Measurements from ENCODE around the gene NMNAT3. TPM values are rescaled to one million over a fixed set of nuclear protein-coding genes. Genes with fewer than 3 reads are reported as not detected.

Gene NMNAT3
- total and polyA plus RNA-seq, 12 donors: 4.2 to 12.4 (median 7.7) TPM

- Histone ChIP-seq H3K27ac (no peak overlapping the region), H3K9me3 (replicated peaks in 1 of 3) (no peaks in the 10 kb centered on the region), H3K4me3 (no peak overlapping the region), H3K4me1 (replicated peaks in 1 of 2) (peaks cover 0 to 10% of the 10 kb centered on the region in 2 donors), H3K36me3 (replicated peaks in 1 of 2) (peaks cover 0 to 6% of the 10 kb centered on the region in 2 donors), H3K27me3 (no peaks in the 10 kb centered on the region)
- 62 to 84% (median 81%) methylated on average over 6 of the region's 6 CpGs for WGBS, 4 donors
- TF ChIP-seq POLR2A (IDR thresholded peaks at IDR 0.05) (no peak), CTCF (IDR thresholded peaks at IDR 0.05) (no peak)
- no peak for DNase-seq
- intact Hi-C loops (cut with DNase I): no loop called here
Measured at GRCh38 chr3:139518306-139518705, 159.5 kb downstream of the NMNAT3 start.

GRCh38 chr3:139517321-139518065 lies 160.3 kb downstream of the NMNAT3 start:
- intact Hi-C loops (cut with DNase I): no loop called here
- Histone ChIP-seq H3K4me3 (no peak overlapping the region), H3K27ac (no peak overlapping the region), H3K36me3 (replicated peaks in 1 of 2) (peaks cover 0 to 6% of the 10 kb centered on the region in 2 donors), H3K4me1 (replicated peaks in 1 of 2) (peaks cover 0 to 10% of the 10 kb centered on the region in 2 donors), H3K9me3 (replicated peaks in 1 of 3) (no peaks in the 10 kb centered on the region), H3K27me3 (no peaks in the 10 kb centered on the region)
- TF ChIP-seq CTCF (IDR thresholded peaks at IDR 0.05) (no peak), POLR2A (IDR thresholded peaks at IDR 0.05) (no peak)
- WGBS, 4 donors: 81 to 87% (median 85%) methylated on average over 5 of the region's 5 CpGs
- no peak for DNase-seq

GRCh38 chr3:139514741-139515140 lies 163.0 kb downstream of the NMNAT3 start:
- H3K4me3 ChIP-seq: no peak overlapping the region
- no peak for DNase-seq
- H3K27ac ChIP-seq: no peak overlapping the region
- H3K27me3 ChIP-seq: no peaks in the 10 kb centered on the region
- no peaks in the 10 kb centered on the region for H3K9me3 ChIP-seq (replicated peaks in 1 of 3)
- H3K36me3 ChIP-seq (replicated peaks in 1 of 2): peaks cover 0 to 6% of the 10 kb centered on the region in 2 donors
- no peaks in the 10 kb centered on the region for H3K4me1 ChIP-seq (replicated peaks in 1 of 2)
- intact Hi-C loops (cut with DNase I): no loop called here
- 91 to 94% (median 93%) methylated on average over 4 of the region's 4 CpGs for WGBS, 4 donors
- no peak for TF ChIP-seq CTCF (IDR thresholded peaks at IDR 0.05)
- TF ChIP-seq POLR2A (IDR thresholded peaks at IDR 0.05): no peak

Small RNA genes lying within 50 kb of the gene (small RNA-seq; reads per million reads assigned to genes)
- gene RN7SL724P: 0 reads per million in 2 donors

Other genes starting within 250 kb of the NMNAT3 start
- 1 to 10 TPM in 1 of 9 donors, not detected in 8; 2.2 TPM for gene RBP2, start 201.5 kb downstream of the NMNAT3 start, total RNA-seq
- gene RBP2, start 201.5 kb downstream of the NMNAT3 start, polyA plus RNA-seq: 1 to 10 TPM in 1 of 3 donors, under 1 TPM in 2; 0.71 to 1.9 (median 0.99) TPM
- gene RBP1, start 138.2 kb downstream of the NMNAT3 start, total RNA-seq: 100 to 1,000 TPM; 146 to 624 (median 337) TPM
- gene RBP1, start 138.2 kb downstream of the NMNAT3 start, polyA plus RNA-seq: 1,000 to 10,000 TPM in 1 of 3 donors, 100 to 1,000 TPM in 2; 579 to 1,050 (median 854) TPM

Data from adrenal gland (tissue), 12 donors.